ENCODE results near the gene TMEM217.

- no peak for TF ChIP-seq POLR2AphosphoS5 (IDR thresholded peaks at IDR 0.05; ENCODE audit: borderline replicate concordance, low read depth, low read length)
- no peak for TF ChIP-seq EZH2 (IDR thresholded peaks at IDR 0.05)
These were observed 89.7 kb downstream of the TMEM217 start for GRCh38 chr6:37168163-37168758.

Data from SK-N-MC (cell line).